ENCODE measurements around the gene SF3A2.

Gene SF3A2

DNA sequence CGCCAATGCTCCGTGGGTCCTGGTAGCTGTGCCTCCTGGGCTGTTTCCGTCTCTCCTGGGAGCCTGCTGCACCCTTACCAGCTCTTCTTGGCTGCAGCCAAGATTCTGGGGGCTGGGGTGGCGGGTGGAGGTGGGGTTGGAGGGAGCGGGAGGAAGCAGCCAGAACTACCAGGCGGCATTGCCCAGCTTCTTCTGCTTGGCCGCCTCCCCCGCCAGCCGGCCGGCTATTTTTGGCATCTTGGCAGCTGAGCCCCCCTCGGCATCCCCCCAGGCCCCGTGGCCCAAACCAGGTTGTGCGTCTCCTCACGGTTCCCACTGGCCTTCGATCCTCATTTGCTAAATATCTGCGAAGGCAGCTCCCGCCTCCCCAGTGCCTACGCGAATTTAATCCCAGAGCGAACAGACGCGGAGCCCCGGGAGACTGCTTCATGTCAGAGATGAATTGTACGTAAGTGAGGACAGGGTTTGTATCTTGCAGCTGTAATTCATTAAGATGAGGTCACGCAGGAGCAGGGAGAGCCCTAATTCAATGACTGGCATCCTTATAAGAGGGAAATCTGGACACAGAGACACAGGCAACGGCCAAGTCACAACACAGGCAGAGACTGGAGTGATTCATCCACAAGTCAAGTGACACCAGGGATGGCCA lies 58.2 kb downstream of the SF3A2 start:
- no peak for TF ChIP-seq ZFX (IDR thresholded peaks at IDR 0.05; ENCODE audit: borderline replicate concordance)
- TF ChIP-seq, protein P1, sequence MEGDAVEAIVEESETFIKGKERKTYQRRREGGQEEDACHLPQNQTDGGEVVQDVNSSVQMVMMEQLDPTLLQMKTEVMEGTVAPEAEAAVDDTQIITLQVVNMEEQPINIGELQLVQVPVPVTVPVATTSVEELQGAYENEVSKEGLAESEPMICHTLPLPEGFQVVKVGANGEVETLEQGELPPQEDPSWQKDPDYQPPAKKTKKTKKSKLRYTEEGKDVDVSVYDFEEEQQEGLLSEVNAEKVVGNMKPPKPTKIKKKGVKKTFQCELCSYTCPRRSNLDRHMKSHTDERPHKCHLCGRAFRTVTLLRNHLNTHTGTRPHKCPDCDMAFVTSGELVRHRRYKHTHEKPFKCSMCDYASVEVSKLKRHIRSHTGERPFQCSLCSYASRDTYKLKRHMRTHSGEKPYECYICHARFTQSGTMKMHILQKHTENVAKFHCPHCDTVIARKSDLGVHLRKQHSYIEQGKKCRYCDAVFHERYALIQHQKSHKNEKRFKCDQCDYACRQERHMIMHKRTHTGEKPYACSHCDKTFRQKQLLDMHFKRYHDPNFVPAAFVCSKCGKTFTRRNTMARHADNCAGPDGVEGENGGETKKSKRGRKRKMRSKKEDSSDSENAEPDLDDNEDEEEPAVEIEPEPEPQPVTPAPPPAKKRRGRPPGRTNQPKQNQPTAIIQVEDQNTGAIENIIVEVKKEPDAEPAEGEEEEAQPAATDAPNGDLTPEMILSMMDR (IDR thresholded peaks at IDR 0.05): no peak
- H3K27ac ChIP-seq: no peak overlapping the region

DNA sequence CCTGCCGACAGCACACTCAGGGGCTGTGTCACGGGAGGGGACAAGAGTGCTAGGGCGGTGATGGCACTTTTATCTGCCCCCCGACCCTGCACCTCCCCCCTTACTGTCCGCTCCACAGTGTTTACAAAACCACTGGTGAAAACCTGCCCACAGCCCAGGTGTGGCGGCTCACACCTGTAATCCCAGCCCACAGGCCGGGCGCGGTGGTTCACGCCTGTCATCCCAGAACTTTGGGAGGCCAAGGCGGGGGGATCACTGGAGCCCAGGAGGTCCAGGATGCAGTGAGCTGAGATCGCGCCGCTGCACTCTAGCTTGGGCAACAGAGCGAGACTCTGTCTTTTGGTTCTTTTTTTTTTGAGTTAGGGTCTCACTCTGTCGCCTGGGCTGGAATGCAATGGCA lies 59.5 kb downstream of the SF3A2 start:
- H3K27ac ChIP-seq: no peak overlapping the region
- TF ChIP-seq ZFX (IDR thresholded peaks at IDR 0.05; ENCODE audit: borderline replicate concordance): no peak
- TF ChIP-seq, protein P1 (IDR thresholded peaks at IDR 0.05): no peak
